Placental epithelial cell (primary cell): ENCODE results near the gene SREBF2. TPM values are rescaled to one million over a fixed set of nuclear protein-coding genes. Genes with fewer than 3 reads are reported as not detected.

ENCODE experiments used
- small RNA-seq: library from RNA; depleted of rRNA; stranded (forward); fragments of <200 nt; gene quantifications from one replicate; pipeline ENCODE3, GENCODE V24; 2012
- total RNA-seq: library from RNA; depleted of rRNA; stranded (reverse); fragments of >200 nt; gene quantifications from 2 replicates; pipeline ENCODE4 v1.2.3, GENCODE V29; 2012

The SREBF2 gene
- 38.1 and 75.9 TPM in 2 replicates for total RNA-seq

GRCh38 chr22:41832553-41833368 lies at the start of gene SREBF2:
SREBF2 (plus strand) TSS chr22:41833105; CDS start chr22:41833271, 166 bp downstream.

GRCh38 chr22:41800348-41801146 lies 32.4 kb upstream of the SREBF2 start, which contains the start of gene CCDC134:
CCDC134 (plus strand) TSS chr22:41800679; CDS start chr22:41808891, 8,212 bp downstream.

GRCh38 chr22:41915035-41915785 lies 82.3 kb downstream of the SREBF2 start, which contains the start of gene SHISA8:
SHISA8 (minus strand) TSS chr22:41915074; CDS start chr22:41914667, 407 bp downstream.

GRCh38 chr22:41946629-41947423 lies 113.9 kb downstream of the SREBF2 start, which contains the start of gene CENPM:
CENPM (minus strand) TSS chr22:41947152; CDS start chr22:41947076, 76 bp downstream.

GRCh38 chr22:41951898-41952474 lies 119.1 kb downstream of the SREBF2 start, which contains the start of gene SMIM45:
SMIM45 (plus strand) TSS chr22:41952150.

Small RNAs within 50 kb of the gene (small RNA-seq; reads per million reads assigned to genes)
- 4.0 reads per million, percentile 89 among the genes with 10 or more reads in this experiment for gene MIR33A

Other genes starting within 250 kb of the SREBF2 start
- 14.2 and 22.4 TPM in 2 replicates for gene PMM1, start 243.3 kb upstream of the SREBF2 start, total RNA-seq
- 10.2 and 17.5 TPM in 2 replicates for gene DESI1, start 212.1 kb upstream of the SREBF2 start, total RNA-seq
- gene XRCC6, start 211.8 kb upstream of the SREBF2 start, total RNA-seq, result 210 and 324 TPM in 2 replicates
- 68.7 and 69.5 TPM in 2 replicates for gene SNU13, start 144.2 kb upstream of the SREBF2 start, total RNA-seq
- 0.39 TPM in 1 of 2 replicates, not detected in the other for gene MEI1, start 133.6 kb upstream of the SREBF2 start, total RNA-seq
- gene CCDC134, start 32.4 kb upstream of the SREBF2 start, total RNA-seq, result 9.0 and 10.2 TPM in 2 replicates
- not detected in 2 replicates for gene SHISA8, start 82.0 kb downstream of the SREBF2 start, total RNA-seq
- gene TNFRSF13C, start 93.7 kb downstream of the SREBF2 start, total RNA-seq, result 0.39 TPM in 1 of 2 replicates, not detected in the other
- 5.5 and 14.9 TPM in 2 replicates for gene CENPM, start 114.0 kb downstream of the SREBF2 start, total RNA-seq
- under 0.01 TPM in 1 of 2 replicates, not detected in the other for gene SEPTIN3, start 136.3 kb downstream of the SREBF2 start, total RNA-seq
- 1.2 TPM in 2 replicates for gene WBP2NL, start 165.7 kb downstream of the SREBF2 start, total RNA-seq
- 61.6 and 67.2 TPM in 2 replicates for gene NAGA, start 237.7 kb downstream of the SREBF2 start, total RNA-seq
- gene PHETA2, start 241.1 kb downstream of the SREBF2 start, total RNA-seq, result 29.4 and 42.0 TPM in 2 replicates
- gene SMDT1, start 246.6 kb downstream of the SREBF2 start, total RNA-seq, result 3.9 and 4.2 TPM in 2 replicates